GM21360 (cell line): ENCODE results near the gene DNAJC7.

Source experiments
- ATAC-seq: cut with Tn5 transposase; IDR thresholded peaks from one replicate; pipeline ENCODE4 v1.9.1; 2021; ENCODE audit warnings: mild to moderate bottlenecking, moderate library complexity; ENCODE audit not compliant: unreplicated experiment

DNAJC7 gene

DNA sequence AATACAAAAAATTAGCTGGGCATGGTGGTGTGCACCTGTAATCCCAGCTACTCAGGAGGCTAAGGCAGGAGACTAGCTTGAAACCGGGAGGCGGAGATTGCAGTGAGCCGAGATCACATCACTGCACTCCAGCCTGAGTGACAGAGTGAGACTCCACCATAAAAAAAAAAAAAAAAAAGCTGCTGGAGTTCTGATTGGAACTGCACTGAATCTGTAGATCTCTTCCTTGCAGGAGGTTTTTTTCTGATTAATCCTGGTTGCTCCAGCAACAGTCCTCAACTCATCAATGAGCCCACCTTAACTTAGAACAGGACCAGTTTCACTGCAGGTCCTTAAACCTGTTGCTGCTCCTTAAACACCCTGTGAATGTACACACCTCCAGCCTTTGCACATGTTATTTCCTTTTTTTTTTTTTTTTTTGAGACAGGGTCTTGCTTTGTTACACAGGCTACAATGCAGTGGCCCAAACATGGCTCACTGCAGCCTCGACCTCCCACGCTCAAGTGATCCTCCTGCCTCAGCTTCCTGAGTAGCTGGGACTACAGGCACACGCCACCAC is 88.5 kb downstream of the DNAJC7 start:
- ATAC-seq: no peak
